Breast epithelium (tissue), 3 donors: ENCODE measurements around the gene SIL1.

Source experiments
- CTCF ChIP-seq, 3 donors: fragments of 450-650 bp; IDR thresholded peaks; one replicate each; pipeline ENCODE4 v1.5.1; 2016 to 2017; ENCODE audit warnings: antibody characterized with exemption in 3 of 3, mild to moderate bottlenecking in 3 of 3, moderate library complexity in 3 of 3
- POLR2A ChIP-seq: fragments of 450-650 bp; IDR thresholded peaks from one replicate; pipeline ENCODE4 v1.6.1; 2016; ENCODE audit warnings: antibody characterized with exemption, mild to moderate bottlenecking, moderate library complexity
- POLR2AphosphoS5 ChIP-seq, 3 donors: sonication (generic); formaldehyde crosslinking; IDR thresholded peaks; one replicate each; pipeline ENCODE4 v1.6.1; 2017; ENCODE audit warnings: antibody characterized with exemption in 3 of 3

- TF ChIP-seq CTCF (IDR thresholded peaks at IDR 0.05) (no peak), POLR2A (no peak), POLR2AphosphoS5 (IDR thresholded peaks at IDR 0.05) (no peak)
Observed at GRCh38 chr5:138926688-138927448, 271.3 kb downstream of the SIL1 start.
